Effector memory CD8-positive, alpha-beta T cell (primary cell): ENCODE results near the gene PPP2R3A.
A peak's percentile ranks its signal among the peaks of the same experiment; 100 is the strongest.
"Not testable (repeated sequence)": the region's sequence is repeated elsewhere in the genome, so short reads cannot be mapped to it uniquely, and the experiment has no call there.

ENCODE experiments used
- ATAC-seq: fragments of 150-1000 bp; cut with Tn5 transposase; replicated peaks from 2 replicates; pipeline ENCODE4 v1.10.0; 2021; ENCODE audit warnings: mild to moderate bottlenecking, moderate library complexity
- DNase-seq, 3 experiments: peaks; one replicate each; pipeline ENCODE4 v3.0.0; 2021
- H3K27ac Mint-ChIP-seq, 2 donors: one replicate each; pipeline ENCODE4 v1.8.0; 2022; ENCODE audit warnings: mild to moderate bottlenecking in 2 of 2, mixed read lengths in 2 of 2, moderate library complexity in 2 of 2
- H3K27me3 Mint-ChIP-seq, 2 donors: one replicate each; pipeline ENCODE4 v1.8.0; 2022; ENCODE audit warnings: mixed read lengths in 2 of 2
- H3K36me3 Mint-ChIP-seq: one replicate; pipeline ENCODE4 v1.8.0; 2022; ENCODE audit warnings: mild to moderate bottlenecking, moderate library complexity, mixed read lengths; ENCODE audit not compliant: insufficient read depth
- H3K4me1 Mint-ChIP-seq, 2 donors: one replicate each; pipeline ENCODE4 v1.8.0; 2022; ENCODE audit warnings: low read depth in 2 of 2, mixed read lengths in 2 of 2
- H3K4me3 Mint-ChIP-seq, 2 donors: one replicate each; pipeline ENCODE4 v1.8.0; 2022; ENCODE audit warnings: mild to moderate bottlenecking in 2 of 2, mixed read lengths in 2 of 2, moderate library complexity in 2 of 2
- H3K9me3 Mint-ChIP-seq, 2 donors: one replicate each; pipeline ENCODE4 v1.8.0; 2022; ENCODE audit warnings: mixed read lengths in 2 of 2

Gene PPP2R3A

DNA sequence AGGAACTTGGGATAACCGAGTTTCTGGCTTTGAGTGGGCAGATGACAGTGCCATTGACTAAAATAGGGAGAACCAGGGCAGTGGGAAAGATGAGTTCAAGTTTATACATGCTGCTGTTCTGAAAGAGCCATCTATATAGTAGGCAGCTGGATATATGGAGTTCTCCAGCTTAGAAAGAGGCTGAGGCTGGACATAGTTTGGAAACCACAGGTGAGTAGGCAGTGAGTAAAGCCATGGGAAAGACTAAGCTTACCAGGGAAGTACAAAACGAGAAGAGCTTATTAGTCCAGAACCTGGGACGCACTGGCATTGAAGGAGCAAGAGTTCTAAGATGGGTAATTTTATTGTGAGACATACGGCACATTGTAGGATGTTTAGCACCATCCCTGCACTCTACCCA, 176.4 kb downstream of the PPP2R3A start:
- Mint-ChIP-seq H3K36me3 (peaks cover 43% of the 10 kb centered on the region), H3K27ac (peak overlapping the region; percentile 6 to 55), H3K4me1 (peaks cover 6 to 18% of the 10 kb centered on the region in 2 donors), H3K9me3 (no peaks in the 10 kb centered on the region), H3K4me3 (no peak overlapping the region), H3K27me3 (no peaks in the 10 kb centered on the region)
- no peak for DNase-seq
- no peak for ATAC-seq

DNA sequence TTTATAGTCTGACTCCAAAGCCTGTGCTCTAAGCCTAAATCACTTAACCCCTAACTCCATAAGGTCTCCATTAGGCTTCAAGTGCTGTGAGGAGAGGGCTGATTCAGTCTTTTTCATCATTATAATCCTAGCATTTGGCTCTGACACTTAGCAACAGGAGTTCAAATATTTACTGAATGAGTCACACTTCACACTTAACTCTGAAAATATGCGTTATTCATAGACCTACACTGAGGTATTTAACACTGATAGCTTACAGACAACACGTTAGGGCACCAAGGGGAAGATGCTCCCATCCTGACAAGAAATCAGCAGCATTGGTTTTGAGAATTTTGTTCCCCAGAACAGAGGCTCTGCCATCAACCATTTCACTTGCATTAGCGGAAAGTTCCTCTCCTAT, 177.1 kb downstream of the PPP2R3A start:
- Mint-ChIP-seq H3K36me3 (peaks cover 48% of the 10 kb centered on the region), H3K9me3 (no peaks in the 10 kb centered on the region), H3K27me3 (no peaks in the 10 kb centered on the region), H3K27ac (peak overlapping the region; percentile 6 to 55), H3K4me1 (peaks cover 9 to 19% of the 10 kb centered on the region in 2 donors), H3K4me3 (no peak overlapping the region)
- DNase-seq (no peak), ATAC-seq (peak; percentile 66)

- H3K27ac Mint-ChIP-seq, ATAC-seq, H3K4me3 Mint-ChIP-seq, H3K27me3 Mint-ChIP-seq, DNase-seq, H3K9me3 Mint-ChIP-seq: not testable (repeated sequence)
- peaks cover 58% of the 10 kb centered on the region for H3K36me3 Mint-ChIP-seq
- H3K4me1 Mint-ChIP-seq = peaks cover 13 to 31% of the 10 kb centered on the region in 2 donors
These were observed 178.9 kb downstream of the PPP2R3A start for GRCh38 chr3:136144397-136144796.

- Mint-ChIP-seq H3K36me3 (peaks cover 67% of the 10 kb centered on the region), H3K4me1 (peaks cover 26 to 40% of the 10 kb centered on the region in 2 donors), H3K9me3 (no peaks in the 10 kb centered on the region), H3K27me3 (no peaks in the 10 kb centered on the region), H3K27ac (peak overlapping the region; percentile 17 to 38), H3K4me3 (no peak overlapping the region)
- no peak for DNase-seq
- no peak for ATAC-seq
These were observed 181.6 kb downstream of the PPP2R3A start for GRCh38 chr3:136146981-136147729.

GRCh38 chr3:136149667-136150066, 184.1 kb downstream of the PPP2R3A start:
- H3K27me3 Mint-ChIP-seq = no peaks in the 10 kb centered on the region
- DNase-seq = no peak
- H3K27ac Mint-ChIP-seq = peak overlapping the region; percentile 61 to 81
- no peak for ATAC-seq
- peaks cover 36 to 60% of the 10 kb centered on the region in 2 donors for H3K4me1 Mint-ChIP-seq
- peaks cover 64% of the 10 kb centered on the region for H3K36me3 Mint-ChIP-seq
- H3K4me3 Mint-ChIP-seq = peak overlapping the region in 1 of 2 donors; percentile 24
- H3K9me3 Mint-ChIP-seq = no peaks in the 10 kb centered on the region

DNA sequence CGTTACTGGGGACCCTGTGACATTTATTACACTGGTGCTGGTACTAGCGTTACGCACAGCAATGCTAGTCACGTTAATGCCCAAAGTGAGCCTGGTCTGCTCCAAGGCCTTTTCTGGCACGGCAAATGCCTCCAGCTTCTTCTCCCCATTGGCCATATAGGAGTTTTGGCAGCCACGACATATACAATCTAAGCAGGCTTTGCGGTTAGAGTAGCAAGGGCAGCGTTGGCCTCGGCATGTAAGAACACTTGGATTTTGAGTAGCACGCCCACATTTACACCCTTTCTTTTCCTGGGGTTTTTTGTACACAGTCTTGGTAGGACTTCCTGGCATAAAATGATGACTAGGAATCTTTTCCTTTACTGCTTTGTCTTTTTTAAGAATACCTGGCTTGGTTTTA, 185.7 kb downstream of the PPP2R3A start:
- DNase-seq (no peak), ATAC-seq (no peak)
- H3K27ac Mint-ChIP-seq = peak overlapping the region; percentile 32 to 81
- H3K27me3 Mint-ChIP-seq = no peaks in the 10 kb centered on the region
- no peaks in the 10 kb centered on the region for H3K9me3 Mint-ChIP-seq
- H3K36me3 Mint-ChIP-seq = peaks cover 66% of the 10 kb centered on the region
- peak overlapping the region in 1 of 2 donors; percentile 7 for H3K4me3 Mint-ChIP-seq
- H3K4me1 Mint-ChIP-seq = peaks cover 46 to 68% of the 10 kb centered on the region in 2 donors

DNA sequence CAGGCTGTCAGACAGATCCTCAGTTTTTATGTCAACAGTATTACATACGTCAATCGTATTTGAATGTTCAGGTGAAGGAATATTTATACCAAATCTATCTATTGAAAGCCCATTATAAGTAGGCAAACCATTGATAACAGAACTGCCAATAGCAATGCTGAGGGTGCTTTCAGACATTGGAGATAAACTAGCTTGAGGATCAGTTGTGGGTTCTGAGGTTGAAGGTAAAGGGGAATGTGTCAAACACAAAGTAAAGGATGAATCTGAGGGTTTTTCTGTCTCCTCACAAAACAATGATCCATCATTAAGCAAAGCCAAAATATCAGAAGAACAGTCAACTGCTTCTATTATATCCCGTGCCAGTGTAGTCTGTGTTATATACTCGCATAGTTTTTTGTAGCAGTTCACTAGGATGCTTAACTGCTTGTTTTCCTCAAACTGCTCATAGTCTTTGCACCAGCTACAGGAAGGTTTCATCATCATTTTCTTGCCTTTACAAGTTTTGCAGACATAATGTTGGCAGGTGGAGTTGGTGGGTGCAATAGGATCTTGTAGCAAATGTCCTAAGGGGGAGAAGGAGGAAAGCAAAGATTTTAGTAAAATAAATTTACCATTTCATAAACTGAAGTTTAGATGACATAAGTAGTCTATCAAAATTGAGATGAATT, 186.8 kb downstream of the PPP2R3A start:
- Mint-ChIP-seq H3K27ac (peak overlapping the region; percentile 32 to 61), H3K4me1 (peaks cover 45 to 73% of the 10 kb centered on the region in 2 donors), H3K27me3 (no peaks in the 10 kb centered on the region), H3K9me3 (no peaks in the 10 kb centered on the region), H3K4me3 (no peak overlapping the region), H3K36me3 (peaks cover 63% of the 10 kb centered on the region)
- ATAC-seq = no peak
- no peak for DNase-seq

DNA sequence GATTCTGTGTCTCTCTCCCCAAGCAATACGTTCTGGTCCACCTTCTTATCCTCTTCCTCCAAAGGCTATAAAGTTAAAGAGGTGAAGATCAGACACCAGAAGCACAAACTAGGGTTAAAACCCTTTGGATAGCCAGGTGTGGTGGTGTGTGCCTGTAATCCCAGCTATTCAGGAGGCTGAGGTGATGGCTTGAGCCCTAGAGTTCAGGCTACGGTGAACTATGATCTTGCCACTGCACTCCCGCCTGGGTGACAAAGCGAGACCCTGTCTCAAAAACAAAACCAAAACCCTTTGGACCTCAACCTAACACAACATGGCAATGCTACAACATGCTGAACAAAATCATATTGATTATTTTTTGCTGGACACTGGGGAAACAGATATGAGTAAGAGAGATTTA, 187.4 kb downstream of the PPP2R3A start:
- ATAC-seq = no peak
- no peak for DNase-seq
- Mint-ChIP-seq H3K9me3 (no peaks in the 10 kb centered on the region), H3K4me1 (peaks cover 44 to 76% of the 10 kb centered on the region in 2 donors), H3K27me3 (no peaks in the 10 kb centered on the region), H3K4me3 (peak overlapping the region; percentile 34 to 67), H3K36me3 (peaks cover 69% of the 10 kb centered on the region), H3K27ac (peak overlapping the region; percentile 61 to 85)

DNA sequence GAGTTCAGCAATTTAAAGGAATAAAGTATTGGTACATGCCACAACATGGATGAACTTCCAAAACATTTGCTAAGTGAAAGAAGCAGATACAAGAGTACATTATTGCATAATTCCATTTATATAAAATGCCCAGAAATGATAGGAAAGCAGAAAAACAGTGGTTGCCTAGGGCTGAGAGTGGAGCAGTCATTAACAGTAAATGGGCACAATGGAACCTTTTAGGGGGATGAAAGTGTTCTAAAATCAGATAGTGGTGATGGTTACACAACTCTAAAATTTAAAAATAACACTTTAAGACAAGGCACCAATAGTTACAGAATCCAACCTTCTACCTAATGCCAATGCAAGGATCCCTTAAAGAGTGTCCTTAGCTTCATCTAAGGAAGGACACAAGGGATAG, 196.0 kb downstream of the PPP2R3A start:
- Mint-ChIP-seq H3K4me1 (peaks cover 47 to 71% of the 10 kb centered on the region in 2 donors), H3K27me3 (no peaks in the 10 kb centered on the region), H3K36me3 (peaks cover 61% of the 10 kb centered on the region), H3K27ac (no peak overlapping the region), H3K4me3 (peak overlapping the region in 1 of 2 donors; percentile 13), H3K9me3 (no peaks in the 10 kb centered on the region)
- DNase-seq (no peak), ATAC-seq (no peak)

- peaks cover 53% of the 10 kb centered on the region for H3K36me3 Mint-ChIP-seq
- ATAC-seq (no peak), DNase-seq (no peak)
- no peaks in the 10 kb centered on the region for H3K27me3 Mint-ChIP-seq
- H3K9me3 Mint-ChIP-seq = no peaks in the 10 kb centered on the region
- no peak overlapping the region for H3K27ac Mint-ChIP-seq
- peak overlapping the region in 1 of 2 donors; percentile 57 for H3K4me3 Mint-ChIP-seq
- H3K4me1 Mint-ChIP-seq = peaks cover 46 to 74% of the 10 kb centered on the region in 2 donors
These were observed 196.8 kb downstream of the PPP2R3A start for GRCh38 chr3:136162322-136162721.

GRCh38 chr3:136163607-136164006, 198.1 kb downstream of the PPP2R3A start:
- ATAC-seq = peak; percentile 41
- not testable (repeated sequence) for H3K9me3 Mint-ChIP-seq, DNase-seq, H3K27me3 Mint-ChIP-seq
- peak overlapping the region; percentile 76 to 90 for H3K27ac Mint-ChIP-seq
- H3K4me3 Mint-ChIP-seq = peak overlapping the region; percentile 49 to 71
- H3K4me1 Mint-ChIP-seq = peaks cover 45 to 74% of the 10 kb centered on the region in 2 donors
- peaks cover 50% of the 10 kb centered on the region for H3K36me3 Mint-ChIP-seq

- DNase-seq (no peak), ATAC-seq (no peak)
- H3K36me3 Mint-ChIP-seq = peaks cover 38% of the 10 kb centered on the region
- H3K9me3 Mint-ChIP-seq = no peaks in the 10 kb centered on the region
- H3K4me1 Mint-ChIP-seq = peaks cover 39 to 64% of the 10 kb centered on the region in 2 donors
- peak overlapping the region in 1 of 2 donors; percentile 50 for H3K4me3 Mint-ChIP-seq
- no peaks in the 10 kb centered on the region for H3K27me3 Mint-ChIP-seq
- peak overlapping the region; percentile 15 to 56 for H3K27ac Mint-ChIP-seq
These were observed 201.0 kb downstream of the PPP2R3A start for GRCh38 chr3:136166507-136166906.

DNA sequence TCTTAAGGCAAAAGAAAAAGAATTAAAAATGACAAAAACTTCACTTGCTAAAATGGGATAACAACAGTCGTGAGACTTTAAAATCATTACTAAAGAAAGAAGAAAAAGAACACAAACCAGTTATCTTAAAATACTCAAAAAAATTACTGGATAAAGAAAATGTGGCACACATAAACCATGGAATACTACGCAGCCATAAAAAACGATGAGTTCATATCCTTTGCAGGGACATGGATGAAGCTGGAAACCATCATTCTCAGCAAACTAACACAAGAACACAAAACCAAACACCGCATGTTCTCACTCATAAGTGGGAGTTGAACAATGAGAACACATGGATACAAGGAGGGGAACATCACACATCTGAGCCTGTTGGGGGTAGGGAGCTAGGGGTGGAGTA, 202.7 kb downstream of the PPP2R3A start:
- ATAC-seq, DNase-seq, H3K27me3 Mint-ChIP-seq, H3K9me3 Mint-ChIP-seq: not testable (repeated sequence)
- peak overlapping the region; percentile 44 to 59 for H3K4me3 Mint-ChIP-seq
- H3K36me3 Mint-ChIP-seq = peaks cover 26% of the 10 kb centered on the region
- peaks cover 33 to 50% of the 10 kb centered on the region in 2 donors for H3K4me1 Mint-ChIP-seq
- H3K27ac Mint-ChIP-seq = peak overlapping the region; percentile 47 to 81

GRCh38 chr3:136171097-136171542, 205.6 kb downstream of the PPP2R3A start:
- peak overlapping the region in 1 of 2 donors; percentile 31 for H3K4me3 Mint-ChIP-seq

More at GRCh38 chr3:136171097-136171542, 205.6 kb downstream of the PPP2R3A start:
- Mint-ChIP-seq H3K27me3 (no peaks in the 10 kb centered on the region), H3K9me3 (no peaks in the 10 kb centered on the region), H3K36me3 (peaks cover 15% of the 10 kb centered on the region), H3K27ac (peak overlapping the region; percentile 24 to 61), H3K4me1 (peaks cover 16 to 32% of the 10 kb centered on the region in 2 donors)
- ATAC-seq = peak; percentile 21
- DNase-seq = no peak
